GM20000 (cell line): ENCODE results near the gene MTOR.
"Not testable (repeated sequence)": the region's sequence is repeated elsewhere in the genome, so short reads cannot be mapped to it uniquely, and the experiment has no call there.

Source experiments
- DNase-seq: peaks from one replicate; pipeline ENCODE4 v3.0.0; 2012; ENCODE audit warnings: low spot score
- CTCF ChIP-seq: IDR thresholded peaks from 2 replicates; pipeline ENCODE4 v1.5.1; 2012; ENCODE audit warnings: mild to moderate bottlenecking, control low read depth; ENCODE audit errors: extremely low read depth, missing control alignments

MTOR gene

GRCh38 chr1:11168731-11169130 is 93.6 kb downstream of the MTOR start:
- TF ChIP-seq CTCF, result no peak

GRCh38 chr1:11166744-11167143 is 95.6 kb downstream of the MTOR start:
- not testable (repeated sequence) for DNase-seq

More at GRCh38 chr1:11168731-11169130, 93.6 kb downstream of the MTOR start:
- no peak for DNase-seq

GRCh38 chr1:11162752-11163151 is 99.6 kb downstream of the MTOR start:
- DNase-seq, result not testable (repeated sequence)

DNA sequence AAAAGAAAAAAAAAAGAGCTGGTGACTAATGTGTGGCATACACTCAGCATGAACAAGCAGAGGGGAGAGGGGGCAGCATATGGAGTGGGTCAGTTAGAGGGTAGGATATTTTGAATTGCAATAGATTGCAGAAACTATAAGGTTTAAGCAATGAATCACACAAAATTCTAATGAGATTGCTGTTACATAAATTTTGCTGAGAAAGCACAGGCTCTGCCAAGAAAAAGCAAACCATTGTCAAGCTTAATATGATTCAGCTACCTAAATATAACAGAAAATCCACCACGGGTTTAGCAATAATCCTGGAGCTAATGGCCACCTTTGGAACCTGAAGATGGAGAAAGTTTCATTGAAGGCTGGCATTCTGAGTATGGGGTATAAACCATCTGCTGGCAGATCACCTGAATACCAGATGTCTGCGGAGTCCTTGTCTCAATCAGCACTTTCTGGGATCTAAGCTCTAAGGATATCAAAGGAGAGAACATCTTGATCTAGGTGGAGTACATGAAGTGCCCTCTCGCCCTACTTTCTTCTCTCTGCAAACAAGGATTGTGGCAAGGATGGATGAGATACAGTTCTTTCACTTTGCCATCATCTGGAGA is 103.5 kb downstream of the MTOR start:
- TF ChIP-seq CTCF, result no peak
- DNase-seq, result no peak

- no peak for TF ChIP-seq CTCF
- no peak for DNase-seq
These were observed 104.1 kb downstream of the MTOR start for GRCh38 chr1:11158291-11158690.

DNA sequence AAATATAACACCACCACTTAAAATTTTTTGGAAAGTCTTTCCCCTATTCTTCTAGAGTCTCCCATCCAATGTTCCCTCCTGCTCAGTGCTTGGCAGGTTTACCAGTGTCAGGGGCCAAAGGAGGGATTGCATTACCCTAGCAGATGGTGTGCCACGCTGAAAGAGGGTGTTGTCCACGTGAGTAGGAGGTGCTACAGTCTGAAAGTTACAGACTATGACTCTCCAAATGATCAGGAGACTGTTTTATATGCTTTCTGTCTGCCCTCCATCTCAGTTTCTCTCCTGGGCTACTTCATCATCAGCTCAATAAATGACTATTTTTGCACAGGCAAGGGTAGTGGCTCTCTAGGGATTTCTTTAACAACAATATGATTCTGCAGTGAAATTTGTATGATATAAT is 104.5 kb downstream of the MTOR start:
- DNase-seq, result no peak
- no peak for TF ChIP-seq CTCF

DNA sequence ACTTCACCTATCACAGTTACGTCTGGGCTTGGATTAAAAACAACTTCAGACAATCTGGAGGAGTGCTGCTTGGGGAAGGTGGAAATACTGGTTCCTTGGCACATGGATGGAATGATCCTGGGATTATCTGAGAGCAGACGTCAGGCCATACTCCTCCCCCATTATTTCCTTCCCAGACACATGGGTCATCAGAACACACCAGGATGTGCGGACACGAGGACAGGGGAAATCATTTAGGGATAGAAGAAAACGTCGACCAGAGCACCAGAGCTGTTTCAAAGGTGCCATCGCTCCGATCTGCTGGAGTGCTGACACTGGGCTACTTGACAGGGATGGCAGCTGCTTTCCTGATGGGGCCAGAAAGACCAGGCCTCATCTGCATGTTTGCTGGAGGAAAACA is 105.0 kb downstream of the MTOR start:
- TF ChIP-seq CTCF, result no peak
- no peak for DNase-seq

- TF ChIP-seq CTCF, result no peak
These were observed 105.4 kb downstream of the MTOR start for GRCh38 chr1:11156963-11157362.

More at GRCh38 chr1:11156963-11157362, 105.4 kb downstream of the MTOR start:
- no peak for DNase-seq
